GM21367 (cell line): Measurements from ENCODE around the gene ADAMTS2.

ENCODE experiments used
- ATAC-seq: cut with Tn5 transposase; IDR thresholded peaks from one replicate; pipeline ENCODE4 v1.9.1; 2021; ENCODE audit not compliant: unreplicated experiment

The ADAMTS2 gene

DNA sequence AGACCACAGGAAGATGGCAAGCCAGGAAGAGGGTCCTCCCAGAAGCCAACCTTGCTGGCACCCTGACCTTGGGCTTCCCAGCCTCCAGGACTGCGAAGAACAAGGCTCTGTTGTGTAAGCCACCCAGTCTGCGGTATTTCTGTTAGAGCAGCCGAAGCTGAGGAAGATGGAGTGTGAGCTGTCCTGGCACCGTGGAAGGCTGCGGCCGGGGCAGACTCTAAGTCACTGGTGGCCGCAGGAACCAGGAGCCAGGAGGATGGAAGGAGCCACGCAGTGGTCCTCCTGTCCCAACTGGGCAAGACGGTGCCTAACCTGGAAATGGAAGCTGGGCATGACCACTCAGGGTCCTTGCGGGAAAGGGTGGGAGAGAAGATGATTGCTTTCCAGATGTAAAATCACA lies 196.0 kb downstream of the ADAMTS2 start:
- no peak for ATAC-seq

DNA sequence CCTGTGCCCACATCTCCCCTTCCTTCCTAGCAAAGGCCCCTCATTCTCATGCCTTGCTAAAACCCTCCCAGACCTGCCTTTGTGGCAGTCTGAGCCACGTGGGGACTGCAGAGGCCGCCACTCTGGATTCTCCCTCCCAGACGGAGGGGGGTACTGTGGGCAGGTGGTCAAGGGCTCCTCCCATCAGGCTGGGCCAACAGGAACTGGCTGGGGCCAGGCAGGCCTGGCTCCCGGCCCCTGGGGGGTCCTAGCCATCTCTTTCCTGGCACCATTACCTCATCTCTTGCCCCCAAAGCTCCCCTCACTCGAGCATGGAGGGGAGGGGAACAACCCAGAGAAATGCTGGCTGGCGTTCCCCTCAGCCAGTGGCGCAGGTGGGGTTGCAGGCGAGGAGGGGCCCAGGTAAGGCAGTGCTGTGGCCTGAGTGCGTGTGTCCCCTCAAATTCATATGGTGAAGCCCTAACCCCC lies 196.5 kb downstream of the ADAMTS2 start:
- no peak for ATAC-seq

DNA sequence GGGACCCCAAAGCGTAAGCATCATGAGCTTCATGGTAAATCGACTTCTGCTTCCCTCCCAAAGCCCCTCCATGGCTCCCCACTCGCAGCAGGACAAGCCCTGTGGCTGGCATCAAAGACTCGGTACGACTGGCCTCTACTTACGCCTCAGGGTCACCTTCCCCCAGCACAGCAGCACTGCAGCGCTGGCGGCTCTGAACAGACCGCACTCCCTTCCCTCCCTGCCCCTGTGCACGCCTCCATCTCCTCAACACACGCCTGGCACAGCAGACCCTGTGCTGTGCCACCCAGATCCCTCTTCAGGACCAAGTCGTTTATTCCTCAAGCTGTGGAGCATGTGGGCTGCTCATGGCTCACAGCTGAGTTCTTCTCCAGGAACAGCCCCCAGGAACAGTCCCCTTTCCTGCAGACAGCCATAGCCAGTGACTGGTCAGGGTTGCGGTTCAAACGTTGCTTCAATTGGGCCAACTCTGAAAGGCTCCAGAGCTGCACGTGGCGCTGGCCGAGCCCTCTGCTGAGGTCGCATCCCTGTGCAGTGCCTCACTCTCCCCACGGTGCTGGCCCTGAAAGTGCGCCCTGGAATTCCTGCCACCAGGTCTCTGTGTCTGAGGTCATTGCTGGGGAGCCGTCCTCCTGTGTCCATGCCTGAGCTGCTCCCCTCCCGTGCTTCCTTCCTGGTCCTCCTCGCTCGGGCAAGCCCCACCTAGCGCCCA lies 197.1 kb downstream of the ADAMTS2 start:
- ATAC-seq = no peak

DNA sequence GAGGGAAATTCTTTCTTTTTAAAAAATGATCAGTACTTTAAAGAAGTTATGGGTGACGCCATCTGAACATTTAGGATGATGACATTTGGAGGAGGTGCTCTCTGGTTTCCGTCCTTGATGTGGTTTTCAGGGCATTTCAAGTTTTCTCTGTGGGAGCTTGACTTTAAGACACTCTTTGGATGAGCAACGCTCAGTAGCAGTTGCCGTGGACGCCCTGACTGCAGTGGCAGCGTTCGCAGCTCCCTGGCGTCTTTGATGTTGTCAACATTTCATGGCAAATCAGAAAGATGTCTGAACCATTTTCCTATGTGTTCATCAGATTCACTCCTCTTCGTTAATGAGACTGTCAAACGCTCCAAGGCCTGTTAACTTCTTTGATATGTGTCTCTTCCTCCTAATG lies 199.0 kb downstream of the ADAMTS2 start:
- no peak for ATAC-seq

DNA sequence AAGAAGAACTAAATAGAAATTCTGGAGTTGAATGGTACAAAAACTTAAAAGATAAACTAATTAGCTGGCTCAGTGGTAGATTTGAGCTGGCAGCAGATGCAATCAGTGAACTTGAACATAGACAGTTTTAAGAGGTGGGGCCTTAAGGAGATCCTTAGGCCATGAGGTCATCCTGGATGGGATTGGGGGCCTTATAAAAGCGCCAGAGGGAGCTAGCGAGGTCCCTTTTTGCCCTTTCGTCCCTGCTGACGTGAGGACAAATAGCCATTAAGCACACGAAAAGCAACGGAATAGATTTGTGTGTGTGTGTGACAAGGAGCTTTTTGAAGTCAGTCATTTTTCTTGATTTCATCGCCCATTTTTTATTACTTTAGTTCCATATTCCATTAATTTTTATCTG lies 201.8 kb downstream of the ADAMTS2 start:
- no peak for ATAC-seq

DNA sequence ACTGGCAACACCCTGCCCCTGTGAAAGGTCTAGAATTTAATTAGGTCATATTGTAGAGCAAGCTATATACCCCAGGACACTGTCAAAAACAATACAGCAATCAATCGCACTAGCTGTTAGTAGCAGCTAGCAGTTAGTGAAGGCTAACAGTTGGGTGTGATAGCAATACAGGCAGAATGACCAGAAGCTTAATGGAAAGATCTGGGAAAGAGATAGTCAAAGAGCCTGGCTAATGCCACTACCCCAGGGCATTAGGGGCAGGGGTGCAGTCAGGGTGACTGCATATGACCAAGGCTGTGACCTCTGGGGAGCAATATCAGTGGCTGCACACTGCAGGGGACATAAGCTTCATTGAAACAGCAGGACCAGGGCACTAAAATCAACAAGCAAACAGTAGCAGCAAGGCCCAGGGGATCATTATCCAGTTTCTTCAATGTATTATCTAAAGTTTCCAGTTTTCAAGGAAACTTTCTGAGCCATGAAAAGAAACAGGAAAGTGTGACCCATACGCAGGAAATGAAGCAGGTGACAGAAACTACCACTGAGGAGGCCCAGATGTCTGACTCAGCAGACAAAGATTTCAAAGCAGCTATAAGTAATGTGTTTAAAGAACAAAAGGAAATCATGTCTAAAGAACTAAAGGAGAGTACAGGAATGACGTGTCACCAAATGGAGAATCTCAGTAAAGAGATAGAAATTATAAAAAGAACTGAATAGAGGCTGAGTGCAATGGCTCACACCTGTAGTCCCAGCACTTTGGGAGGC lies 202.6 kb downstream of the ADAMTS2 start:
- ATAC-seq = no peak

DNA sequence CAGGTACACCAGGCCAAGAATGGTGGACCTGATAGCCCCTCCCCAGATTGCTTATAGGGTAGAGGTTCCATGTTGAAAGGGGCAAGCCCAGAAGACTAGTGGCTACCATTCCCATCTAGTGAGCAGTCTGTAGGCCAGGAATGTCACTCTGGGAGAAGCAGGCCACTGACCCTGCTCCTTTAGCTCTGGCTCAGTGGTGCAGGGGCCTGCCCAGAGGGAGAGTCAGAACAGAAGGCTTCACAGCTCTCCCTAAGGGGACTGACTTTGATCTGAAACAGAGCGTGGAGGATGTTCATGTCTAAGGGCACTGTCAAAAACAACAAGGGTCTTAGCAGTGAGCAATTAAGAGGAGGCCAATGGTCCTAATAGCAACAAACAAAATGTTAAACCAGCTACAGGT lies 203.4 kb downstream of the ADAMTS2 start:
- ATAC-seq = no peak

DNA sequence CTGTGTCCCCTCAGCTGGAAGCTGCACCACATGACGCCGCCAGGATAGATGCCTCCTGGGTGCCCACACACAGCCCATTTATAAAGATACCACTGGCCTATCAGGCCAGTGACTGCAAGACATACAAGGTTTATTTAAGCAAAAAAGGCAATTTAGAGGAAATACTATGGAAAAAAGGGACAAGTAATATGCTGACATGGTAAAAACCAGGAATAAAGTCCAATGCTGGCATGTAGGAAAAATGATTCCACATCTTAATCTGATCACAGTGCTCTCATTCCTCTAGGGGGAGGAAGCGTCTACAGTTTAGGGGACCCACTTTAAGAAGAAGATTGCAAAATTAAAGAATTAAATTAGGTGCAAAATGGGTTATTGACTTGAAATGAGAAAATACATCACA lies 205.0 kb downstream of the ADAMTS2 start:
- no peak for ATAC-seq

DNA sequence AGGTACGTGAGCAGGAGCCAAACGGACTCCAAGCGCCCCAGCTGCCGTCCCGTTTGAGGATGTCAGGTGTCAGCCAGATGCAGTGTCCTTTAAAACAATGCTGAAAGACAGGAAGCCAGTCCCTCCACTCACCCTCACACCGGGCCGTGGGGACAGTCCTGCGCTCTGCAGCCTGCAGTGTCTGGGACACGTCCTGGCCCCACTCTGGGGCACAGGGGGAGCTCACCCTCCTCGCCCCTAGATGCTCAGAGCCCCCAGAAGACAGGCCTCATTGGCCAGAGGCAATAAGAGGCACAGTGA lies 205.4 kb downstream of the ADAMTS2 start:
- no peak for ATAC-seq

DNA sequence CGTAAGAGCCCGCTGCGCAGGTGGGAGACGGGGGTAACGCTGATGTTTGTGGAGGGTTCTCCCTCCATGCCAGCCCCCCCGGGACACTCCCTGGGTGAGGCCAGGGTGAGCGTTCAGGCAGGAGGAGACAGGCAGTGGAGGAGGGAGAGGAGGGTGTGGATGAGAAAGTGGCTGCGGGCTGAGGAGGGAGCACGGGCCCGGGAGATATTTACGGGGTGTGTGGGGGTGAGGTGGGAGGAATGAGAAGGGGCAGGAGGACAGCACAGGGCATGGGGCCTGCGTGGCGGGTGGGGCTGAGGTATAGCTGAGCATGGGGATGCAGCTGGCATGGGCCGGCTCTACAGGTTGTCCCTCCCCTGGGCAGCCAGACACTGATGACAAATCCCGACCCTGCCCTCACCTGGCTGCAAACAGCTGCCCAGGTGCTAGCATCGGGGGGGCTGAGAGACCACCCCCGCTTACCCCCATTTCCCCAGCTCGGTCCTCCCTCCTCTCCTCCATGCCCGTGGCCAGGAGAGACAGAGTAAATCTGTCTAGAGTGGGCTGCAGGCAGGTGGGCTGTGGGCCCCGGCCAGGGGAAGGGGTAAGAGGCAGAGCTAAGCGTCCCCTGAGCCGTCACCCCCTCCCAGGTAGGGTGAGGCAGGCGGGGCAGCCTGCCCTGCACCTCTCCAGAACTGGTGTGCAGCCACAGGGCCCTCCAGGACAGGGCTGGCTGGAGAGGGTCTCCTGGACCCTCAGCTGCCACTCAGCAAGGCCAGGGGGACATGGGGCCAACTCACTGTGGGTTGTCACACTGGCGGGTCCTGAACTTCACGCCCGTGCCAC lies 205.9 kb downstream of the ADAMTS2 start:
- no peak for ATAC-seq

DNA sequence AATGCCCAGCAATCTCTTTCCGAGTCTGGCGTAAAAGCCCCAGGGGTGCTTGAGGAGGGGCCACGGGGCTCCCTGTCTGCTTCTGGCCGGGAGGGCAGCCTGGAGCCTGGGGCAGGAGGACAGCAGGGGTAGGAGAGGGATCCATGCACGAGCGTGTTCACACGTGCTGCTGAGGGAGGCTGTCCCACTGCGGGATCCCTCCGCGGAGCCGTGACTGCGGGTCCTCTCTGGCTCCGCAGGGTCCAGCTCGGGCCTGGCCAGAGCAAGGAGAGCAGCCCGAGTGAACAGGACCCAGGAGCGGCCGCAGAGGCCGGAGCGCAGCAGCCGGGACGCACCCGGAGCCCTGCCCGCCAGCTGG lies 206.7 kb downstream of the ADAMTS2 start:
- ATAC-seq = no peak

DNA sequence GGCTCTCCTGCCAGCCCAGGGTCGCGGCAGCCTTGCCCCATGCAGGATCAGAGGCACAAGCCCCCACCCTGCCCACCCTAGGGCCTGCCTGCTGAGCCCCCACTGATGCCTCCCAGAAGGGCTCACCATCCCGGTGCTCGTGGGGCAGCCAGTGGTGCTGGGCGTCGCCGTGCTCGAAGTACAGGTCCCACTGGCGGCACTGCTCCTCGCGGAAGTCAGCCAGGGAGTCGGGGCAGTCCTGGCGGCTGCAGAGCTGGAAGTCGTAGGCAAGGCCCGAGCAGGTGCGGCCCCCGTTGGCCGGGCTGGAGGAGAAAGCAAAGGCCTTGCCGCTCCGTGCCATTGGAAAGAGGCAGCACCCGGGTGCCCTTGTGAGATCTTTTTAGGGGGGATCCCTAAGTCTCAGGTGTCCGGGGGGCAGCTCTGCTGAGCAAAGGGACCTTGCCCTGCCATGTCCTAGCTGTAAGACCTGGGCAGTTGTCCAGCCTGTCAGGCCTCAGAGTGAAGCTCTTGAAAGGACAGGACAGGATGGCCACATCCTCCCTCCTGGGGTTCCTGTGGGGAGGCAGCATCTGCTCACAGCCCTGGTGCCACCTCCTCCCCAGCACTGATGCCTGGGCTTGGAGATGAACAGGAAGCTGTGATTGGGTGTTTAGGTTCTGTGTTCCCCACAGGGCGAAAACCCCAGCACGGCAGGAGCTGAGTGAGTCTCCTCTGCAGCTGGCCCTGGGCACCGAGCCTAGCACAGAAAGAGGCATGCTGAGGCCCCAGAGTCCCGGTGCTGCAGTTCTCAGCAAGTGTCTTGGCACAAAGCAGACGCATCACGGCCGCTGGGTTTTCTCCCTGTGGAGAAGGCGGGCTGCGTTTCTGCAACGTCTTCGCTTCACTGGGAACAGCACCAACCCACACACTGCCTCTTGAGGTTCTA lies 207.4 kb downstream of the ADAMTS2 start:
- ATAC-seq = no peak

DNA sequence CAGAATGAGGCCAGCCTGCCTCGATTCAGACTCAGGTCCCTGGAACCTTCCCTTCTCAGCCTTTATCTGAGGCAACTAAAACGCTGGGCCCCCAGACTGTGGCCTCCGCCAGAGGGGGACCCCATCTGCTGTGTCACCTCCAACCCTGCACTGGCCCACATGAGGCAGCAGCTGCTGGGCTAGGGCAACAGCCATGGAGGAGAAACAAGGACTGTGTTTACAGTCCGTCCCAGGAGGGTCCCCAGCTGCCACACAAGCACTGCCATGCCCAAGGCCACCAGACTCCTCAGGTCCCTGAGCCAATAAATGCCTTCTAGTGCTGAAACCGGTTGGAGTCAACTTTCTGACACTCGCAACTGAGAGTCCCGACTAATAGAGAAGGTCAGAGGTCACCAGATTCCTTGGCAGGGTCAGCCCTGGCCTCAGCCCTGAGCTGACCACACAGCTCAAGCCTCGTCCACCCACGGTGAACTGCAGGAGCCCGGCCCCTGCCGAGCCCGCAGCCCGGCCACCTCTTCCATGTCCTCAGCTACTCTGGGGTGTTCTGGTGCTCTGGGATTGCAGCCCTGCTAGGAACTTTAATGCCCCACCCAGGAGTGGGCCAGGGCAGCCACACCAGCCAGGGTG lies 208.1 kb downstream of the ADAMTS2 start:
- ATAC-seq = no peak

DNA sequence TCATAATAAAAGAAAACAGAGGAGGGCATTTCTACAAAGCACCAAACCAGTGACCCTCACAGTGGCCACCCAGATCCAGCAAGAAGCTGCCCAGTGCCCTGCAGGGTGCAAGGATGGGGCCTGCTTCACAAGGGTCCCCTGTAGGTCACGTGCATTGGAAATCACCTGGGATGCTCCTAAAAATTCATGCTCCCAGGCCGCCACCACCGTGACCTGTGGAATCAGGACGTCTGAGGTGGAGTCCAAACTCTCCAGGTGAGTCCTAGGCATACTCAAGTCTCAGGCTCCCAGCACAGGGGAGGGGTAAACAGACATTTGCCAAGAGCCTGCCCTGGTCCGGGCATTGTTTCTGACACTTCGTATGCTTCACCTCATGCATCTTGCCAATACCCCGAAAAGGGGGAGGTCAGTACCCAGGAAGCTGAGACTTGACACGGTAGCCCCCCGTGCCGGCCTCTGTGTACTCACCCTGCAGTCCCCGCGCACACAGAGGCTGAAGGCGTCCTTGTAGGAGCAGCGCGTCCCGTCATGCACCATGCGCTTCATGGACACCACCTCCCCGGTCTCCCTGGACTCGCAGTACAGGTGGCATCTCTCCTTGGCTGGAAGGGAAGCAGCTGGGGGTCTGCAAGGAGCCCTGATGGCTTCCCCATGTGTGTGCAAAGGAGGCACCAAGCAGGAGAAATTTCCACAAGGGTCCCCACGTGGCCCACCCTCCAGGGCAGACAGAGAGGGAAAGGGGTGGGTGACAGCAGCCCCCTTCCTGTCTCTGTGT lies 209.6 kb downstream of the ADAMTS2 start:
- ATAC-seq = no peak

DNA sequence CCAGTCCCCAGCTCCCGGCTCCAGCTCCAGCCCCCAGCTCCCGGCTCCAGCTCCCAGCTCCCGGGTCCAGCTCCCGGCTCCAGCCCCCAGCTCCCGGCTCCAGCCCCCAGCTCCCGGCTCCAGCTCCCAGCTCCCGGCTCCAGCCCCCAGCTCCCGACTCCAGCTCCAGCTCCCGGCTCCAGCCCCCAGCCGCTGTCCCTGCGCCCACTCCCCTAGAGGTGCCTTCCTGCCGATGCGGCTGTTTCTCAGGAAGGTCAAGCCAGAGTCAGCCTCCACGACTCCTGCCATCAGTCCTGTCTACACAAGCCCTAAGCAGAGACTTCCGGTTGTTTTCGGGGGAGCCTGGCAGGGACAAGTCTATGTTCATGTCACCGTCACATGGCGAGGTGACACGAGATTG lies 210.3 kb downstream of the ADAMTS2 start:
- ATAC-seq = no peak

DNA sequence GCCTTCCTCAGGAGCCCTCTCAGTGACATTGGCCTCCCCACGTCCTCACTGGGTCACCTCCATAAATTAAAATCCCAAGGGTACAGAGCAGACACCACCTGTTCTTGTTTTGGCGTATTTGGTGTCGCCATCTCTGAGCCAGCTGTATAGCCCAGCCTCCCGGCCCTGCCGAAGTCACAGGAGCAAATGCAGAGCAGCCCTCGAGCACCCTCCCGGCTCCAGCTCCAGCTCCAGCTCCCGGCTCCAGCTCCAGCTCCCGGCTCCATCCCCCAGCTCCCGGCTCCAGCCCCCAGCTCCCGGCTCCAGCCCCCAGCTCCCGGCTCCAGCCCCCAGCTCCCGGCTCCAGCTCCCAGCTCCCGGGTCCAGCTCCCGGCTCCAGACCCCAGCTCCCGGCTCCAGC lies 210.8 kb downstream of the ADAMTS2 start:
- no peak for ATAC-seq

DNA sequence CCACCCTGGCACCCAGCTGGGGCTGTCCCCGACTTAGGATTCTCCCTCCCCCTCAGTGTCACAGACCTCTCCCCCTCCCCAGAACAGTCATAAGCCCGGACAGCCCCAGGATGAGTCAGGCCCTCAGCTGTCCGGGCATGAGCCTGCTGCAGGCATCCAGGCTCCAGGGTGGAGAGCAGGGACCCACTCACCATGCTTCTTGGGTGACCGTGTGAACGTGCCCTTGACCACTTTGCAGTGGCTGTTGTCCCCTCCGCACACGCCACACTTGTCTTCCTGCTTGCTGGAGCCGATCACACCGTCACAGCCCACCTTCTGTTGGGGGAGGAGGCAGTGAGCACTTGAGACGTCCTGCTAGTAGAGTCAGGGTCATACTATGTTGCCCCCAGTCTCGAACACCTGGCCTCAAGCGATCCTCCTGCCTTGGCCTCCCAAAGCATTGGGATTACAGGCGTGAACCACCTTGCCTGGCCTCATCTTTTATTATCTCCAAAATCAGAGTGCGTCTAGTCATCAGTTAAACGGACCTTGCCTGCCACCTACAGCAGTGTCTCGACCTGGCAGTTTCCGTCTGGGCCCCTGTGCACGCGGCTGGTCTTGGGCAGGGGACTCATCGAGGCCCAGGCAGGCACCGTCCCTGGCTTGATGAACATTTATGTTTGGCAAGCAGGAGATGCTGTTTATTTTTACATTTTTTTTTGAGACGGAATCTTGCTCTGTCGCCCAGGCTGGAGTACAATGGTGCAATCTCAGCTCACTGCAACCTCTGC lies 212.5 kb downstream of the ADAMTS2 start:
- ATAC-seq = no peak

DNA sequence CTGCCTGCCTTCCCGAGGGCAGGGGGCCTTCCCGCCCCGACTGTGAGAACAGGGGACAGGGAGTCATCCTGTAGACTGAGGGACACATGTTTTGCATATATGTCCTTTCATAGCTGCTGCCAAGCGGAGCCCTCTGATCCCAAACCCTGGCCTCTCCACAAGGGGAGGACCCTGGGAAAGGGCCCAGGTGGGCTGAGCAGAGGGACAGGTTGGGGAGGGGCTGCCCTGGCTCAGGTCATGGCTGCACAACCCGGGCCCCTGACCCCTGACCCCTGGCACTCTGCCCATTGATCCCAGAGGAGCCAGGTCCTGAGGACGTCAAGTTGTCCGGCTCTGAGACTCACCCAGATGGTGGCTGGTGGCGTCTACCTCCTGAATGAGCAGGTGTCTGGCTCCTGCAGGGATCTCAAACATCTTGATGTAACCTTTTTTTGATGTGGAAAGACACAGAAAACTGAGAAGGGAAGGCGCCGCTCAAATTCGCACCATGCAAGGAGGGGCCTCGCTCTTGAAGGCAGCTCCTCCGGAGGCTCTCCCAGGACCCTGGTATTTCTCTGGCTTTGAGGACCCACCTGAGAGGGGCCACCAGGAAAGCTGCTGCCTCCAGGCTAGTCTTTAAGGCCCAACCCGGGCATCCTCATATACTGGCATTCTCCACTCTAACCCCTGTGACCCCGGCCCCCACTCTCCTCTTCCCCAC lies 213.2 kb downstream of the ADAMTS2 start:
- no peak for ATAC-seq
